ENCODE data around the gene CYFIP1.

DNA sequence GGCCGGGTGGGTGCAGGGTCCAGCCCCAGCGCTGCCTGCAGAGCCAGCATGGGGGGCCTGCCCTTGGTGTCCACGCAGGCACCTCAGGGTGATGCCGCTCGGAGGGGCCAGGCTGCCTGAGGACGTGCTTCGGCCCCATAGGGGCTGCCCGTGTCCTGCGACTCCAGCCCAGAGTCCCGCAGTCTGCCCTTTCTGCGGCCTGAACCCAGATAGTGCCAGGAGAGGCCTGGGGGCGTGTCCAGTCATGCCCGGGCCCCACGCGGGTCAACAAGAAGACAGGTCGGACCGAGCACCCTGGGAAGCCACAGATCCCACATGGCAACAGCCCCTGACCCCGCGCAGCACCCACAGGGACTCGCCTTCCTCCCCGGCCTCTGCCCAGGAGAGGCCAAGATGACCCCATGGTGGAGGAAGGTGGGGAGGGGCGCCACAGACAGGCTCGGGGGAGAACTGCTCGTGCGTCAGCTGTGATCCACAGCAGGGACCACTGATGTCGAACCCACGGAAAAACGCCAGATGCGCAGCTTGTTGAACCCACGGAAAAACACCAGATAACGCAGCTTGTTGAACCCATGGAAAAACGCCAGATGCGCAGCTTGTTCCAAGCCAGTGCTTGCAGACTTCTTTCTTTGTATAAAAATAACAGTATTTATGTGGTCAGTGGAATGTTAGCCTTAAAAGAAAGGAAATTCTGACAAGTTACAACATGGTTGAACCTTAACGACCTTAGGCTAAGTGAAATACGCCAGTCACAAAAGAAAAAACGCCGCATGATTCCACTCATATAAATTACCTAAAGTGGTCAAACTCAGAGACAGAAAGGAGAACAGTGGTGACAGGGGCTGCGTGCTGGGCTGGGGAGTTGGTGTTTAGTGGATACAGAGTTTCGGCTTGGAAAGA is 28.5 kb downstream of the CYFIP1 start:
- TF ChIP-seq CTCF (IDR thresholded peaks at IDR 0.05), result no peak
- TF ChIP-seq POLR2A (IDR thresholded peaks at IDR 0.05), result no peak
